Endothelial cell of umbilical vein (primary cell): ENCODE data around the gene UNCX. TPM values are rescaled to one million over a fixed set of nuclear protein-coding genes. Genes with fewer than 3 reads are reported as not detected.

ENCODE experiments used
- BruUV-seq: library from RNA; stranded (reverse); fragments of 400-500 nt; replicated peaks from 2 replicates; lab custom pipeline; 2021; lab: Mats Ljungman, UMichigan
- CTCF ChIA-PET: fragments of 300-600, 350-600 bp; sonication (Branson Sonifier 250); formaldehyde crosslinking; loops from one replicate; lab custom pipeline; 2021; ENCODE audit warnings: antibody characterized with exemption, inconsistent platforms; lab: Charles Lee
- POLR2A ChIA-PET: fragments of 300-600, 350-600 bp; sonication (Branson Sonifier 250); formaldehyde crosslinking; loops from one replicate; lab custom pipeline; 2021; ENCODE audit warnings: antibody characterized with exemption, inconsistent platforms; lab: Charles Lee
- DNase-seq: peaks from one replicate; pipeline ENCODE4 v3.0.0-alpha.2; 2011; ENCODE audit warnings: low read depth, low spot score
- FAIRE-seq: peaks from 2 replicates; lab custom pipeline; 2011; peaks lifted over from hg19 to GRCh38; lab: Jason Lieb, UNC
- H2AFZ ChIP-seq: 2 replicates; pipeline ENCODE4 v1.6.0; 2012; ENCODE audit warnings: low read depth, low read length, control low read depth, inconsistent platforms
- H3K27ac ChIP-seq: 2 replicates; pipeline ENCODE4 v1.5.1; 2011; ENCODE audit warnings: low read depth, mild to moderate bottlenecking, control low read depth, low read length, moderate library complexity; ENCODE audit not compliant: insufficient read depth
- H3K27me3 ChIP-seq, 2 experiments: 2 replicates each; pipeline versions ENCODE4 v1.6.0 to v1.6.1; 2011; ENCODE audit warnings: low read length in 2 of 2, mixed read lengths in 1 of 2; ENCODE audit not compliant: control insufficient read depth in 2 of 2, insufficient read depth in 2 of 2
- H3K36me3 ChIP-seq, 2 experiments: 2 replicates in 1 of 2; 3 replicates in 1 of 2; pipeline ENCODE4 v1.5.1; 2011; ENCODE audit warnings: low read length in 2 of 2, mild to moderate bottlenecking in 1 of 2, moderate library complexity in 1 of 2; ENCODE audit not compliant: control insufficient read depth in 2 of 2, insufficient read depth in 2 of 2; ENCODE audit errors: extremely low read depth in 1 of 2
- H3K4me1 ChIP-seq: 3 replicates; pipeline ENCODE4 v1.5.1; 2011; ENCODE audit warnings: mild to moderate bottlenecking, low read length; ENCODE audit not compliant: control insufficient read depth, insufficient read depth; ENCODE audit errors: extremely low read depth
- H3K4me2 ChIP-seq: 2 replicates; pipeline ENCODE4 v1.6.1; 2011; ENCODE audit warnings: low read length, control low read depth, mixed read lengths; ENCODE audit not compliant: insufficient read depth
- H3K4me3 ChIP-seq, 3 experiments: fragments of 200-600 bp in 1 of 3; sonication (generic), shearing (Covaris generic) in 1 of 3; replicated peaks in 1 of 3; 2 replicates each; pipeline ENCODE4 v1.5.1; 2011 to 2016; ENCODE audit warnings: control low read depth in 3 of 3, low read length in 3 of 3, mild to moderate bottlenecking in 2 of 3, inconsistent platforms in 1 of 3, low read depth in 1 of 3, moderate library complexity in 1 of 3; ENCODE audit not compliant: insufficient read depth in 1 of 3
- H3K79me2 ChIP-seq: 2 replicates; pipeline ENCODE4 v1.6.0; 2012; ENCODE audit warnings: low read length, inconsistent platforms; ENCODE audit not compliant: control insufficient read depth, insufficient read depth
- H3K9ac ChIP-seq: replicated peaks from 2 replicates; pipeline ENCODE3; 2011; ENCODE audit warnings: low read length, control low read depth; ENCODE audit not compliant: insufficient read depth; ENCODE audit errors: extremely low read depth
- H3K9me1 ChIP-seq: replicated peaks from 3 replicates; pipeline ENCODE4 v1.6.0; 2011; ENCODE audit warnings: mild to moderate bottlenecking, low read length; ENCODE audit not compliant: control insufficient read depth, insufficient read depth; ENCODE audit errors: extremely low read depth
- H3K9me3 ChIP-seq: replicated peaks from 2 replicates; pipeline ENCODE4 v1.5.1; 2012; ENCODE audit warnings: low read length, inconsistent platforms; ENCODE audit not compliant: control insufficient read depth, insufficient read depth
- H4K20me1 ChIP-seq: replicated peaks from 2 replicates; pipeline ENCODE3; 2011; ENCODE audit warnings: mild to moderate bottlenecking, low read length; ENCODE audit not compliant: control insufficient read depth, insufficient read depth; ENCODE audit errors: extremely low read depth
- CTCF ChIP-seq, 2 donors: IDR thresholded peaks; 1 replicate in 1 of 2; 2 replicates in 1 of 2; pipeline ENCODE4 v1.5.1; 2011; ENCODE audit warnings: low read length in 2 of 2, mild to moderate bottlenecking in 2 of 2, moderate library complexity in 2 of 2, control low read depth in 1 of 2, inconsistent platforms in 1 of 2, low read depth in 1 of 2; ENCODE audit not compliant: insufficient read depth in 1 of 2; ENCODE audit errors: extremely low read depth in 1 of 2
- EZH2 ChIP-seq: IDR thresholded peaks from 2 replicates; pipeline ENCODE4 v1.6.1; 2012; ENCODE audit warnings: borderline replicate concordance, low read depth, mild to moderate bottlenecking, moderate library complexity, low read length, inconsistent platforms; ENCODE audit not compliant: severe bottlenecking
- FOS ChIP-seq: IDR thresholded peaks from 2 replicates; pipeline ENCODE4 v1.6.1; 2011; ENCODE audit warnings: mild to moderate bottlenecking, low read length, moderate library complexity, borderline replicate concordance; ENCODE audit not compliant: insufficient read depth
- MAX ChIP-seq: IDR thresholded peaks from 2 replicates; pipeline ENCODE4 v1.6.1; 2011; ENCODE audit not compliant: insufficient read depth, insufficient read length
- MYC ChIP-seq: IDR thresholded peaks from one replicate; pipeline ENCODE4 v1.6.1; 2011; ENCODE audit warnings: mild to moderate bottlenecking, low read depth, low read length
- POLR2A ChIP-seq: IDR thresholded peaks from 2 replicates; pipeline ENCODE4 v1.6.1; 2012; ENCODE audit warnings: low read depth, mild to moderate bottlenecking, control low read depth, low read length
- POLR2AphosphoS5 ChIP-seq: IDR thresholded peaks from 2 replicates; pipeline ENCODE4 v1.6.1; 2012; ENCODE audit warnings: low read depth, mild to moderate bottlenecking, control low read depth, low read length, moderate library complexity; ENCODE audit not compliant: insufficient read depth
- dilution Hi-C: fragments of 300-500 bp; cut with MboI; formaldehyde crosslinking; loops from one replicate; pipeline ENCODE4 v1.15.0; 2019; ENCODE audit warnings: low sequenced_read_pairs; ENCODE audit not compliant: extremely low pct_ligation_motif_present
- intact Hi-C: fragments of 100-400 bp; cut with micrococcal nuclease; formaldehyde crosslinking; loops from one replicate; pipeline ENCODE4 v1.10.0; 2022
- polyA plus RNA-seq, 4 experiments: library from polyadenylated mRNA; depleted of rRNA in 3 of 4; stranded (reverse) in 3 of 4; unstranded in 1 of 4; fragments of >200 nt; gene quantifications; 2 replicates each; pipeline versions ENCODE4 v1.2.1 to v1.2.3, GENCODE V29; 2011 to 2012; ENCODE audit warnings: missing spikeins in 1 of 4
- total RNA-seq: library from RNA; stranded (reverse); gene quantifications from 2 replicates; pipeline ENCODE4 v1.2.3, GENCODE V29; 2021

Gene UNCX
- total and polyA plus RNA-seq, 2 donors (not counting 3 experiments of a cell fraction or from before 2014, with no cell fraction given): not detected

- FAIRE-seq (no peak), DNase-seq (no peak)
- H3K4me2 ChIP-seq: no peak overlapping the region
- H3K79me2 ChIP-seq: no peaks in the 10 kb centered on the region
- H4K20me1 ChIP-seq: no peaks in the 10 kb centered on the region
- no peak for TF ChIP-seq FOS
- TF ChIP-seq EZH2: peak; percentile 99
- no peak for TF ChIP-seq POLR2AphosphoS5
- TF ChIP-seq CTCF (IDR thresholded peaks at IDR 0.05; ENCODE audit: extremely low read depth in 1 of 2, insufficient read depth in 1 of 2, low read depth in 1 of 2, low read length in 2 of 2): no peak
- no peak for TF ChIP-seq MAX
- TF ChIP-seq POLR2A: no peak
- TF ChIP-seq MYC: no peak
- no TSS peak for BruUV-seq
- H3K4me3 ChIP-seq: no peak overlapping the region
- CTCF ChIA-PET: interaction anchor here (0.9 to 2.0 kb wide), 3 partner anchors 9 to 35 kb away, joined by 3 to 5 read pairs (median 4); no protein-coding TSS in a partner anchor
- no peaks in the 10 kb centered on the region for H3K9me1 ChIP-seq
- no peak overlapping the region for H2AFZ ChIP-seq
- no peaks in the 10 kb centered on the region for H3K9me3 ChIP-seq
- intact Hi-C loops (no loop called here), dilution Hi-C loops (no loop called here)
- no peaks in the 10 kb centered on the region for H3K36me3 ChIP-seq
- H3K9ac ChIP-seq: no peak overlapping the region
- no peak overlapping the region for H3K27ac ChIP-seq
- H3K27me3 ChIP-seq: peaks cover 29 to 31% of the 10 kb centered on the region in 2 experiments
- H3K4me1 ChIP-seq: no peaks in the 10 kb centered on the region
- POLR2A ChIA-PET: no interaction called here
Measured at GRCh38 chr7:1210979-1211608, 21.6 kb upstream of the UNCX start.
